Activated CD4-positive, alpha-beta T cell treated with anti-CD3 and anti-CD28 coated beads for 36 hours (primary cell): Measurements from ENCODE around the gene CELSR1. TPM values are rescaled to one million over a fixed set of nuclear protein-coding genes. Genes with fewer than 3 reads are reported as not detected.

Experiments
- ATAC-seq: fragments of 200-7000 bp; cut with Tn5 transposase; one replicate; pipeline ENCODE4 v1.10.0; 2021; ENCODE audit warnings: mild to moderate bottlenecking, moderate library complexity
- CTCF ChIA-PET: fragments of 350-600 bp; sonication (Branson Sonifier 250); formaldehyde crosslinking; loops from one replicate; lab custom pipeline; 2021; ENCODE audit warnings: antibody characterized with exemption; lab: Charles Lee
- POLR2A ChIA-PET: fragments of 350-600 bp; sonication (Branson Sonifier 250); formaldehyde crosslinking; loops from one replicate; lab custom pipeline; 2021; ENCODE audit warnings: antibody characterized with exemption, inconsistent platforms; lab: Charles Lee
- DNase-seq: peaks from one replicate; pipeline ENCODE4 v3.0.0-alpha.2; 2020
- H3K27ac Mint-ChIP-seq: one replicate; pipeline ENCODE4 v1.8.0; 2021; ENCODE audit warnings: mixed read lengths
- H3K27me3 Mint-ChIP-seq: one replicate; pipeline ENCODE4 v1.8.0; 2021; ENCODE audit warnings: mixed read lengths
- H3K36me3 Mint-ChIP-seq: one replicate; pipeline ENCODE4 v1.8.0; 2021; ENCODE audit warnings: low read depth, mixed read lengths
- H3K4me1 Mint-ChIP-seq: one replicate; pipeline ENCODE4 v1.8.0; 2021; ENCODE audit warnings: mixed read lengths
- H3K4me3 Mint-ChIP-seq: one replicate; pipeline ENCODE4 v1.8.0; 2021; ENCODE audit warnings: mild to moderate bottlenecking, moderate library complexity, mixed read lengths
- H3K9me3 Mint-ChIP-seq: one replicate; pipeline ENCODE4 v1.8.0; 2021; ENCODE audit warnings: low read depth, mixed read lengths
- intact Hi-C, 2 experiments: fragments of 100-400 bp; cut with DNase I in 1 of 2; cut with micrococcal nuclease in 1 of 2; formaldehyde crosslinking; loops; one replicate each; pipeline versions ENCODE4 v1.14.2 to v1.15.1; 2022 to 2024; cut with DNase I, micrococcal nuclease
- total RNA-seq, 2 experiments: library from RNA; stranded (reverse); gene quantifications; one replicate each; pipeline ENCODE4 v1.2.3, GENCODE V29; 2021

CELSR1 gene
- total RNA-seq, 2 experiments from 2014 or later: 0.43 to 0.46 TPM

GRCh38 chr22:46371623-46372226 lies 165.7 kb downstream of the CELSR1 start:
- peaks cover 10% of the 10 kb centered on the region for H3K9me3 Mint-ChIP-seq
- H3K4me1 Mint-ChIP-seq: peaks cover 34% of the 10 kb centered on the region
- intact Hi-C loops: no loop called here
- no peak overlapping the region for H3K27ac Mint-ChIP-seq
- POLR2A ChIA-PET: no interaction called here
- H3K27me3 Mint-ChIP-seq: peaks cover 3% of the 10 kb centered on the region
- DNase-seq (no peak), ATAC-seq (no peak)
- no peak overlapping the region for H3K4me3 Mint-ChIP-seq
- peaks cover 1% of the 10 kb centered on the region for H3K36me3 Mint-ChIP-seq
- CTCF ChIA-PET: no interaction called here

- intact Hi-C loops: no loop called here
- DNase-seq: no peak
- Mint-ChIP-seq H3K9me3 (peaks cover 4% of the 10 kb centered on the region), H3K36me3 (peaks cover under 1% of the 10 kb centered on the region), H3K27me3 (peaks cover 3% of the 10 kb centered on the region), H3K4me3 (no peak overlapping the region), H3K27ac (no peak overlapping the region), H3K4me1 (peaks cover 34% of the 10 kb centered on the region)
- CTCF ChIA-PET: interaction anchor here (0.8 kb wide), 1 partner anchor 171 kb away, joined by 3 read pairs; no protein-coding TSS in a partner anchor
- POLR2A ChIA-PET: no interaction called here
- no peak for ATAC-seq
Observed at GRCh38 chr22:46370584-46371291, 166.7 kb downstream of the CELSR1 start.

DNA sequence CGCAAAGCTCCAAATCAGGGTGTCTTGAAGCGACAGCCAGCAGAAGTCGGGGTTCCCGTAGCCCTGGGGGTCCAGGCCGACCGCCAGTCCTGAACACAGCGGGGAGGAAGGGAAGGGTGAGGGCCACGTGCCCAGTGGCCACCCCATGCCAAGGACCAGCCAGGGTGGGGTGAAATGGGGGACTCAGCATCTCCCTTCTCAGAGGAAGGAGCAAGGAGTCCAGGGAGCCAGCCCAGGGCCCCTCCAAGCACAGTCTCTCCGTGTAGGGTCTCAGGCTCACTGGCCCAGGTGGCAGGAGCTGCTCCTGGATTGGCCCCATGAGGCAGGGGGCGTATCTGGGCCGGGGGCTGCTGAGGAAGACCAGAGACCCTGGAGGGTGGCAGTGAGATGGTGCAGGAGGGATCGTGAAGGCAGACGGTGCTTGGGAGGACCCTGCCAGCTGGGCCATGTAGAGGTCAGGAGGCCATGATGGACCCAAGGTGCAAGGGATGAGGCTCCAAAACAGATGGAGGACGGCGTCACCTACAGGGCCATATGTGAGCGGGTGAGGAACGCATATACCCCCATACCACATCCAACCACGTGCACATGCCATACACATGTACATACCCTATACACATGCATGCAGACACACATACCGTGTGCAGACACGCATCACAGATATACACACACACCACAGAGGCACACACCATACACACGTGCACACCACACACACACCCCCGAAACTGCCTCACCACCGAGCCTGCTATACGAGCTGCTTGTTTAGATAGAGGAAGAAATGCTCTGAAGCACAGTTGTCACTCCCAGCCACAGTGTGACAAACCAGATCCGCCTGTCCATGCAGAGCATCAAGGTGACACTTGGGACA lies 167.5 kb downstream of the CELSR1 start:
- no peaks in the 10 kb centered on the region for H3K36me3 Mint-ChIP-seq
- intact Hi-C loops: no loop called here
- H3K27me3 Mint-ChIP-seq: no peaks in the 10 kb centered on the region
- ATAC-seq: no peak
- CTCF ChIA-PET: interaction anchor here (0.8 kb wide), 1 partner anchor 171 kb away, joined by 3 read pairs; no protein-coding TSS in a partner anchor
- H3K4me1 Mint-ChIP-seq: peaks cover 34% of the 10 kb centered on the region
- H3K9me3 Mint-ChIP-seq: no peaks in the 10 kb centered on the region
- DNase-seq: no peak
- POLR2A ChIA-PET: no interaction called here
- no peak overlapping the region for H3K4me3 Mint-ChIP-seq
- H3K27ac Mint-ChIP-seq: no peak overlapping the region

- no peaks in the 10 kb centered on the region for H3K27me3 Mint-ChIP-seq
- no peak overlapping the region for H3K4me3 Mint-ChIP-seq
- no peaks in the 10 kb centered on the region for H3K9me3 Mint-ChIP-seq
- H3K27ac Mint-ChIP-seq: no peak overlapping the region
- no peaks in the 10 kb centered on the region for H3K36me3 Mint-ChIP-seq
- peaks cover 30% of the 10 kb centered on the region for H3K4me1 Mint-ChIP-seq
- POLR2A ChIA-PET: no interaction called here
- DNase-seq: no peak
- CTCF ChIA-PET: interaction anchor here (3.4 kb wide), 1 partner anchor 174 kb away, joined by 57 read pairs; no protein-coding TSS in a partner anchor
- no peak for ATAC-seq
- intact Hi-C loops: no loop called here
Observed at GRCh38 chr22:46368871-46369715, 168.3 kb downstream of the CELSR1 start.

- Mint-ChIP-seq H3K27ac (no peak overlapping the region), H3K9me3 (no peaks in the 10 kb centered on the region), H3K27me3 (no peaks in the 10 kb centered on the region), H3K36me3 (no peaks in the 10 kb centered on the region), H3K4me1 (peaks cover 24% of the 10 kb centered on the region), H3K4me3 (no peak overlapping the region)
- intact Hi-C loops: no loop called here
- POLR2A ChIA-PET: interaction anchor here (1.5 kb wide), 1 partner anchor 174 kb away, joined by 4 read pairs; no protein-coding TSS in a partner anchor
- no peak for DNase-seq
- CTCF ChIA-PET: interaction anchor here (0.5 to 3.4 kb wide), 10 partner anchors 9 to 435 kb away, joined by 3 to 57 read pairs (median 6); no protein-coding TSS in a partner anchor
- no peak for ATAC-seq
Observed at GRCh38 chr22:46368422-46368821, 169.0 kb downstream of the CELSR1 start.

- Mint-ChIP-seq H3K4me1 (peaks cover 21% of the 10 kb centered on the region), H3K9me3 (no peaks in the 10 kb centered on the region), H3K27ac (no peak overlapping the region), H3K27me3 (no peaks in the 10 kb centered on the region), H3K4me3 (no peak overlapping the region), H3K36me3 (no peaks in the 10 kb centered on the region)
- POLR2A ChIA-PET: interaction anchor here (0.6 to 1.5 kb wide), 2 partner anchors 171 to 175 kb away, joined by 3 to 4 read pairs; no protein-coding TSS in a partner anchor
- DNase-seq (peak; percentile 88), ATAC-seq (peak; percentile 81)
- intact Hi-C loops: loop anchor here (1.0 kb wide), 1 partner anchor 175 kb away; no protein-coding TSS in a partner anchor
- CTCF ChIA-PET: interaction anchor here (0.5 to 3.4 kb wide), 28 partner anchors 9 to 436 kb away, joined by 3 to 57 read pairs (median 4); no protein-coding TSS in a partner anchor
Observed at GRCh38 chr22:46367707-46368191, 169.7 kb downstream of the CELSR1 start.

DNA sequence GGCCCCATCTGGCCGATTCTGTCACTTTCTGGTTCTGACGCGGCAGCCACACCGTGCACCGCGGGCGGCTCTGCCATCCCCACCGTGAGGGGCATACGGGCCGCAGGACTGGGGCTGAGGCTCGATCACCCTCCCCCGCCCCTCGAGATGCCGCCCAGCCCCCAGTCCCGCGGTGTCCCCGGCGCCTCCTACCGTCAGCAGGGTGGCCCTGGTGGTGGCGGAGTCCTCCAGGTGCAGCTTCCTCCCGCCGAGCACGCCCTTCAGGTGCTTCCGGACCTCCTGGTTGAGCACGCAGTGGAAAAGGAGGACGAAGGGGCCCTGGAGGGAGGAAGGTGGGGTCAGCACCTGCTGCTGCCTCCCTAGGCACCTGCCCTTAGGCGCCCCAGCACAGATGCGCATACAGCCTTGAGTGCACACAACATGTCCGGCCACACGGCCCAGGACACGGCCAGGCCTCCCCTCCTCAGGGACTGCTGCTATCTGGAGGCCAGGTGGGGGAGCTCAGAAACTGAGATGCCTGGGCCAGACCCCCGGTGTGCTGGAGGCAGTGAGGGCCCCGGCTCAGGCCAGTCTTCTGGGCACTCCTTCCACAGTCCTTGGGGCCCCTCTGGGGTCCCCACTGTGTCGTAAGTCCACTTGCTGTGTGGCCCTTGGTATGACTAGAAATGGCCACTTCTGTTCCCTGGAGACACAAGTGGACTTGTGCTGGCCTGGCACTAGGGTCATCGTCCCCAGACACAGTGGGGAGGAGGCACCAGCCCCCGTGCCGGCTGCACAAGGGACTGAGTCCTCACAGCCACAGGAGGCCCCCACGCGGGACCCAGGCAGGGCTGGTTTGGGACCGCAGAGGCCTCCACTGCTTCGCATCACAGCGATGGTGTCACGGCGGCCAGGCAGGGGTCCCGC lies 170.4 kb downstream of the CELSR1 start:
- peaks cover 17% of the 10 kb centered on the region for H3K4me1 Mint-ChIP-seq
- ATAC-seq: peak; percentile 23
- no peaks in the 10 kb centered on the region for H3K27me3 Mint-ChIP-seq
- H3K27ac Mint-ChIP-seq: no peak overlapping the region
- intact Hi-C loops: loop anchor here (1.0 kb wide), 1 partner anchor 175 kb away; no protein-coding TSS in a partner anchor
- H3K36me3 Mint-ChIP-seq: no peaks in the 10 kb centered on the region
- no peaks in the 10 kb centered on the region for H3K9me3 Mint-ChIP-seq
- peak; percentile 20 for DNase-seq
- POLR2A ChIA-PET: interaction anchor here (0.6 to 1.5 kb wide), 2 partner anchors 172 to 175 kb away, joined by 3 to 4 read pairs; no protein-coding TSS in a partner anchor
- CTCF ChIA-PET: interaction anchor here (0.6 to 3.4 kb wide), 25 partner anchors 8 to 379 kb away, joined by 3 to 57 read pairs (median 4); no protein-coding TSS in a partner anchor
- no peak overlapping the region for H3K4me3 Mint-ChIP-seq

DNA sequence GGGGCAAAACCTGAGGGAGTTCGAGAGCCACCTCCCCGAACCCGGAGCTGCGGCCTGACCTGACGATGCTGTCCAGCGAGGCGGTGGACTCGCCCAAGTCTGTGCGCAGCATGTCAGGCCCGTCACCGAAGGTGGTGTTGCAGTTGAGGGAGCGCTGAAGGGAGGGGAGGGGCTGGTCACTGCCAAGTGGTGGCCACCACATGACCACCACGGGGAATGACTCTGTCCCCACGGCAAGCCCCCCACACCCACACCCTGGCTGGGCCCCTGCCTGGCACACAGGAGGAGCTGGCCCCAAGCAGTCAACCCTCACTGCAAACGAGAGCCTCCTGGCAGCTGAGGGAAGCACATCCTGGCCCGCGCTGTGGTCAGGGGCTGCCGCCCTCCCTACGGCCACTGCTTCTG lies 171.1 kb downstream of the CELSR1 start:
- ATAC-seq (no peak), DNase-seq (peak; percentile 25)
- intact Hi-C loops: no loop called here
- no peaks in the 10 kb centered on the region for H3K9me3 Mint-ChIP-seq
- H3K36me3 Mint-ChIP-seq: no peaks in the 10 kb centered on the region
- no peak overlapping the region for H3K27ac Mint-ChIP-seq
- no peak overlapping the region for H3K4me3 Mint-ChIP-seq
- POLR2A ChIA-PET: no interaction called here
- CTCF ChIA-PET: interaction anchor here (2.0 to 3.4 kb wide), 2 partner anchors 9 to 177 kb away, joined by 5 to 57 read pairs; no protein-coding TSS in a partner anchor
- peaks cover 13% of the 10 kb centered on the region for H3K4me1 Mint-ChIP-seq
- H3K27me3 Mint-ChIP-seq: no peaks in the 10 kb centered on the region

GRCh38 chr22:46365166-46365624 lies 172.2 kb downstream of the CELSR1 start:
- intact Hi-C loops: no loop called here
- peaks cover 3% of the 10 kb centered on the region for H3K36me3 Mint-ChIP-seq
- peaks cover 2% of the 10 kb centered on the region for H3K4me1 Mint-ChIP-seq
- no peaks in the 10 kb centered on the region for H3K9me3 Mint-ChIP-seq
- ChIA-PET POLR2A (no interaction called here), CTCF (no interaction called here)
- no peaks in the 10 kb centered on the region for H3K27me3 Mint-ChIP-seq
- H3K27ac Mint-ChIP-seq: no peak overlapping the region
- no peak overlapping the region for H3K4me3 Mint-ChIP-seq
- ATAC-seq: no peak
- no peak for DNase-seq
